IMR-90 (cell line): ENCODE results near the gene LAMA2. TPM values are rescaled to one million over a fixed set of nuclear protein-coding genes. Genes with fewer than 3 reads are reported as not detected.
A peak's percentile ranks its signal among the peaks of the same experiment; 100 is the strongest.

ENCODE experiments used
- ATAC-seq: fragments of 200-7000 bp; cut with Tn5 transposase; 2 replicates; pipeline ENCODE4 v1.9.1; 2020; ENCODE audit warnings: low read depth, mild to moderate bottlenecking, moderate library complexity
- BruUV-seq: library from RNA; stranded (reverse); fragments of 400-500 nt; replicated peaks from 2 replicates; lab custom pipeline; 2021; lab: Mats Ljungman, UMichigan
- CTCF ChIA-PET: fragments of 300-600 bp; formaldehyde crosslinking; extraction: SDS; loops from one replicate; lab custom pipeline; 2021; ENCODE audit warnings: antibody characterized with exemption; lab: Yijun Ruan, JAX
- POLR2A ChIA-PET: fragments of 300-600 bp; sonication (Branson Sonifier 250); formaldehyde crosslinking; loops from one replicate; lab custom pipeline; 2022; ENCODE audit warnings: antibody characterized with exemption; ENCODE audit not compliant: unreplicated experiment; lab: Charles Lee
- DNase-seq: peaks from one replicate; pipeline ENCODE4 v3.0.0; 2013
- H2AFZ ChIP-seq: replicated peaks from 2 replicates; pipeline ENCODE3; 2013; ENCODE audit warnings: low read length, mild to moderate bottlenecking; ENCODE audit not compliant: poor library complexity
- H2AK5ac ChIP-seq: 2 replicates; pipeline ENCODE4 v1.6.1; 2013; ENCODE audit warnings: low read depth, low read length, inconsistent platforms
- H2AK9ac ChIP-seq: replicated peaks from 2 replicates; pipeline ENCODE3; 2013; ENCODE audit warnings: mild to moderate bottlenecking, low read depth, low read length, moderate library complexity; ENCODE audit not compliant: poor library complexity
- H2BK120ac ChIP-seq: 2 replicates; pipeline ENCODE4 v1.6.1; 2013; ENCODE audit warnings: low read depth, low read length, inconsistent platforms
- H2BK15ac ChIP-seq: 3 replicates; pipeline ENCODE4 v1.6.1; 2013; ENCODE audit warnings: low read depth, low read length, inconsistent platforms
- H2BK20ac ChIP-seq: 2 replicates; pipeline ENCODE4 v1.6.1; 2013; ENCODE audit warnings: low read depth, mild to moderate bottlenecking, inconsistent platforms, low read length, moderate library complexity
- H2BK5ac ChIP-seq: 2 replicates; pipeline ENCODE4 v1.6.1; 2013; ENCODE audit warnings: mild to moderate bottlenecking, low read depth, low read length, inconsistent platforms; ENCODE audit not compliant: poor library complexity, severe bottlenecking
- H3K14ac ChIP-seq: replicated peaks from 2 replicates; pipeline ENCODE4 v1.6.1; 2013; ENCODE audit warnings: low read depth, low read length, inconsistent platforms
- H3K18ac ChIP-seq: 2 replicates; pipeline ENCODE4 v1.6.1; 2013; ENCODE audit warnings: low read depth, low read length, control low read depth
- H3K23ac ChIP-seq: 2 replicates; pipeline ENCODE4 v1.6.1; 2013; ENCODE audit warnings: low read depth, low read length, inconsistent platforms
- H3K27ac ChIP-seq: 2 replicates; pipeline ENCODE4 v1.5.1; 2013; ENCODE audit warnings: mild to moderate bottlenecking, control low read depth, low read length; ENCODE audit not compliant: insufficient read depth
- H3K27me3 ChIP-seq: 2 replicates; pipeline ENCODE4 v1.6.1; 2013; ENCODE audit warnings: low read length; ENCODE audit not compliant: control insufficient read depth, insufficient read depth
- H3K36me3 ChIP-seq: 2 replicates; pipeline ENCODE4 v1.6.1; 2013; ENCODE audit warnings: low read length, mixed read lengths; ENCODE audit not compliant: control insufficient read depth, insufficient read depth
- H3K4ac ChIP-seq: 2 replicates; pipeline ENCODE4 v1.6.1; 2013; ENCODE audit warnings: low read depth, low read length, inconsistent platforms
- H3K4me1 ChIP-seq: 2 replicates; pipeline ENCODE4 v1.6.1; 2013; ENCODE audit warnings: low read length, mixed read lengths; ENCODE audit not compliant: control insufficient read depth, insufficient read depth
- H3K4me2 ChIP-seq: 2 replicates; pipeline ENCODE4 v1.6.1; 2013; ENCODE audit warnings: low read depth, mild to moderate bottlenecking, control low read depth, low read length, moderate library complexity
- H3K4me3 ChIP-seq: 2 replicates; pipeline ENCODE4 v1.5.1; 2013; ENCODE audit warnings: low read depth, mild to moderate bottlenecking, control low read depth, low read length, moderate library complexity; ENCODE audit not compliant: insufficient read depth
- H3K56ac ChIP-seq: 2 replicates; pipeline ENCODE4 v1.6.1; 2013; ENCODE audit warnings: low read length, inconsistent platforms; ENCODE audit not compliant: insufficient read depth; ENCODE audit errors: extremely low read depth
- H3K79me1 ChIP-seq, 2 experiments: 2 replicates each; pipeline ENCODE4 v1.6.1; 2013; ENCODE audit warnings: low read length in 2 of 2, inconsistent platforms in 1 of 2, low read depth in 1 of 2
- H3K9ac ChIP-seq: 2 replicates; pipeline ENCODE4 v1.6.1; 2013; ENCODE audit warnings: low read depth, low read length, control low read depth
- H3K9me1 ChIP-seq: 2 replicates; pipeline ENCODE4 v1.6.1; 2013; ENCODE audit warnings: low read length, inconsistent platforms; ENCODE audit not compliant: insufficient read depth
- H3K9me3 ChIP-seq: 2 replicates; pipeline ENCODE4 v1.6.1; 2013; ENCODE audit warnings: low read length; ENCODE audit not compliant: control insufficient read depth, insufficient read depth
- H4K20me1 ChIP-seq: 2 replicates; pipeline ENCODE4 v1.6.1; 2013; ENCODE audit warnings: low read length, inconsistent platforms; ENCODE audit not compliant: insufficient read depth
- H4K5ac ChIP-seq: 2 replicates; pipeline ENCODE4 v1.6.1; 2013; ENCODE audit warnings: mild to moderate bottlenecking, low read depth, low read length, control low read depth
- H4K8ac ChIP-seq, 2 experiments: 2 replicates each; pipeline ENCODE4 v1.6.1; 2013; ENCODE audit warnings: low read depth in 2 of 2, low read length in 2 of 2, control low read depth in 1 of 2, inconsistent platforms in 1 of 2
- H4K91ac ChIP-seq: 2 replicates; pipeline ENCODE4 v1.6.1; 2013; ENCODE audit warnings: low read depth, low read length, inconsistent platforms; ENCODE audit not compliant: insufficient read depth
- BHLHE40 ChIP-seq: fragments of 150-350 bp; IDR thresholded peaks from 2 replicates; pipeline ENCODE4 v1.6.1; 2016; ENCODE audit warnings: mild to moderate bottlenecking, low read depth, low read length
- FOS ChIP-seq: fragments of 150-350 bp; IDR thresholded peaks from 2 replicates; pipeline ENCODE4 v1.6.1; 2016; ENCODE audit warnings: low read depth, low read length
- MAFK ChIP-seq: IDR thresholded peaks from 2 replicates; pipeline ENCODE4 v1.6.1; 2012; ENCODE audit warnings: low read depth, low read length, improper control_type of control experiment
- POLR2A ChIP-seq: IDR thresholded peaks from 2 replicates; pipeline ENCODE4 v1.6.1; 2012; ENCODE audit warnings: mild to moderate bottlenecking, low read depth, low read length
- USF2 ChIP-seq: fragments of 150-350 bp; IDR thresholded peaks from 2 replicates; pipeline ENCODE4 v1.6.1; 2017; ENCODE audit warnings: mild to moderate bottlenecking, antibody characterized with exemption, low read length, low read depth
- WGBS, 2 experiments: methylation state at CpG; one replicate each; pipeline versions ENCODE4 v1.1.5 to v1.1.7; 2013; ENCODE audit warnings: missing lambda C conversion rate in 2 of 2; ENCODE audit not compliant: insufficient read length in 1 of 2; ENCODE audit errors: extremely low coverage in 2 of 2; 5-methylcytosine and 5-hydroxymethylcytosine counted together
- dilution Hi-C: fragments of 300-500 bp; cut with HindIII; formaldehyde crosslinking; loops from one replicate; pipeline ENCODE4 v1.14.3; 2018; ENCODE audit warnings: low sequenced_read_pairs; ENCODE audit not compliant: unreplicated experiment
- in situ Hi-C: fragments of 300-500 bp; cut with MboI; formaldehyde crosslinking; loops from 3 replicates; pipeline ENCODE4 v1.14.3; 2019; ENCODE audit warnings: low sequenced_read_pairs, inconsistent platforms, mixed read lengths
- intact Hi-C: fragments of 100-400 bp; cut with micrococcal nuclease; formaldehyde crosslinking; loops from 2 replicates; pipeline ENCODE4 v1.10.0; 2022
- polyA plus RNA-seq, 3 experiments: library from polyadenylated mRNA; depleted of rRNA; stranded (reverse); fragments of >200 nt; gene quantifications; 2 replicates each; pipeline ENCODE4 v1.2.3, GENCODE V29; 2012; ENCODE audit warnings: low replicate concordance in 1 of 3
- total RNA-seq: library from RNA; depleted of rRNA; stranded (reverse); fragments of >200 nt; gene quantifications from 2 replicates; pipeline ENCODE4 v1.2.3, GENCODE V29; 2012

LAMA2 gene
- total and polyA plus RNA-seq, 2 of the 4 experiments (the other 2 are of a cell fraction), result 9.9 to 13.3 TPM

DNA sequence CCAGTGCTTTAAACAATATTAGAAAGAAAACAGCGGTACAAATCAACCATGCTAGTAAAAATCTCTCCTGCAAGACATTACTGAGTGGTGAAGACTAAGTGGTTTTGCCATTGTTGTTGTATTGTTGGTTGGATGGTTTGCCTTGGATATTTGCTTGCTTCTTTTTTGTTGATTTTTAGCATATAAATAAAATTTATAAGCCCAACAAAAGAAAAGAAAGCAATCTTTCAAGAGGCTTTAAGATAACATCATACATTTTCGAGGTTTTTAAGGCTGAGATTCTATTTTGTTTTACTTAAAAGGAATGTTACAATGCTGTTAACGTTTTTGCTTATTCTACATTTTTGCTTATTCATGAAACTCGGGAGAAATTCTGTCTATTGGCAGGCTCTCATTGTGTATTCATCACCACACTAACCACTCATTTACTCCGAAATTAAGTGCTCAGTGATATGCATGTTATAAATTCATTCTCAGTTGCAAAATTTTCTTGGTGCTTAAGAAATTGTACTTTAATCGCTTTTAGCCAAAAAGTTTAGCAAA is 139.1 kb downstream of the LAMA2 start:
- WGBS, 2 experiments, result no CpG with 5 or more reads among the region's 6 CpGs
- no peak for DNase-seq

More for the DNA sequence above, 139.1 kb downstream of the LAMA2 start:
- Histone ChIP-seq H3K9me1 (no peaks in the 10 kb centered on the region), H3K36me3 (no peaks in the 10 kb centered on the region), H2BK5ac (no peak overlapping the region), H3K4ac (no peak overlapping the region), H4K20me1 (no peaks in the 10 kb centered on the region), H4K8ac (no peak overlapping the region), H3K56ac (no peak overlapping the region), H2BK20ac (no peak overlapping the region), H2AK9ac (no peak overlapping the region), H3K14ac (no peak overlapping the region), H4K91ac (no peak overlapping the region), H3K4me1 (no peaks in the 10 kb centered on the region), H4K5ac (no peak overlapping the region), H3K18ac (no peak overlapping the region), H2BK120ac (no peak overlapping the region), H2BK15ac (no peak overlapping the region), H2AFZ (no peak overlapping the region), H3K4me3 (no peak overlapping the region), H3K4me2 (no peak overlapping the region), H2AK5ac (no peak overlapping the region), H3K79me1 (no peaks in the 10 kb centered on the region), H3K9ac (no peak overlapping the region), H3K27ac (no peak overlapping the region), H3K23ac (no peak overlapping the region), H3K27me3 (no peaks in the 10 kb centered on the region), H3K9me3 (no peaks in the 10 kb centered on the region)
- POLR2A ChIA-PET, result interaction anchor here (0.5 kb wide), 1 partner anchor 278 kb away, joined by 3 read pairs; no protein-coding TSS in a partner anchor
- BruUV-seq, result no TSS peak
- intact Hi-C loops, result no loop called here
- CTCF ChIA-PET, result no interaction called here
- dilution Hi-C loops, result no loop called here
- no peak for ATAC-seq
- in situ Hi-C loops, result no loop called here
- TF ChIP-seq POLR2A (no peak), MAFK (peak; percentile 32; the same call in 1 of the 2 replicates), BHLHE40 (no peak), FOS (no peak), USF2 (no peak)
